H1 (cell line): Measurements from ENCODE around the gene DYNLL2. TPM values are rescaled to one million over a fixed set of nuclear protein-coding genes. Genes with fewer than 3 reads are reported as not detected.

Experiments
- CTCF ChIA-PET: fragments of 300-600 bp; sonication (Branson Sonifier 250); formaldehyde crosslinking; loops from one replicate; lab custom pipeline; 2021; ENCODE audit not compliant: partially characterized antibody; lab: Charles Lee
- POLR2A ChIA-PET: fragments of 300-600 bp; sonication (Branson Sonifier 250); formaldehyde crosslinking; loops from one replicate; lab custom pipeline; 2021; ENCODE audit warnings: inconsistent platforms; ENCODE audit not compliant: partially characterized antibody; lab: Charles Lee
- DNase-seq, 2 experiments: peaks; one replicate each; pipeline versions ENCODE4 v3.0.0 to v3.0.0-alpha.2; 2010 to 2022; ENCODE audit warnings: low spot score in 2 of 2, low read depth in 1 of 2, mixed read lengths in 1 of 2
- FAIRE-seq: peaks from 2 replicates; lab custom pipeline; 2011; peaks lifted over from hg19 to GRCh38; lab: Jason Lieb, UNC
- H2AFZ ChIP-seq: 2 replicates; pipeline ENCODE4 v1.8.1; 2012; ENCODE audit warnings: low read length, inconsistent platforms
- H2AK5ac ChIP-seq: 2 replicates; pipeline ENCODE4 v1.6.1; 2013; ENCODE audit warnings: low read depth, low read length
- H2BK120ac ChIP-seq: replicated peaks from 2 replicates; pipeline ENCODE3; 2013; ENCODE audit warnings: low read depth, low read length, inconsistent platforms
- H2BK12ac ChIP-seq: 2 replicates; pipeline ENCODE4 v1.6.1; 2013; ENCODE audit warnings: low read depth, low read length
- H2BK15ac ChIP-seq: 2 replicates; pipeline ENCODE4 v1.6.1; 2013; ENCODE audit warnings: low read length
- H2BK20ac ChIP-seq: 2 replicates; pipeline ENCODE4 v1.6.1; 2013; ENCODE audit warnings: low read length
- H2BK5ac ChIP-seq: 2 replicates; pipeline ENCODE4 v1.6.1; 2013; ENCODE audit warnings: low read depth, low read length
- H3K14ac ChIP-seq: 2 replicates; pipeline ENCODE4 v1.6.1; 2013; ENCODE audit warnings: inconsistent platforms; ENCODE audit not compliant: insufficient read length
- H3K18ac ChIP-seq: 2 replicates; pipeline ENCODE4 v1.6.1; 2013; ENCODE audit warnings: low read length; ENCODE audit errors: extremely low read depth
- H3K23ac ChIP-seq: 2 replicates; pipeline ENCODE4 v1.6.1; 2013; ENCODE audit warnings: inconsistent platforms; ENCODE audit not compliant: insufficient read length
- H3K23me2 ChIP-seq: 2 replicates; pipeline ENCODE4 v1.6.1; 2013; ENCODE audit warnings: low read depth, low read length
- H3K27ac ChIP-seq: 2 replicates; pipeline ENCODE4 v1.6.1; 2011; ENCODE audit warnings: low read depth, low read length, inconsistent platforms
- H3K27me3 ChIP-seq, 4 experiments: replicated peaks in 1 of 4; 1 replicate in 1 of 4; 2 replicates in 3 of 4; pipeline versions ENCODE4 v1.6.1 to v1.8.1; 2011 to 2013; ENCODE audit warnings: low read length in 3 of 4, mild to moderate bottlenecking in 3 of 4, inconsistent platforms in 2 of 4, mixed read lengths in 2 of 4, moderate library complexity in 1 of 4; ENCODE audit not compliant: control insufficient read depth in 3 of 4, insufficient read depth in 3 of 4; ENCODE audit errors: extremely low read depth in 1 of 4
- H3K36me3 ChIP-seq, 4 experiments: 2 replicates each; pipeline versions ENCODE4 v1.6.1 to v1.8.1; 2011 to 2013; ENCODE audit warnings: mild to moderate bottlenecking in 4 of 4, low read length in 3 of 4, moderate library complexity in 2 of 4, control low read depth in 1 of 4, inconsistent platforms in 1 of 4; ENCODE audit not compliant: insufficient read depth in 4 of 4, control insufficient read depth in 2 of 4
- H3K4ac ChIP-seq: replicated peaks from 2 replicates; pipeline ENCODE3; 2013; ENCODE audit warnings: low read length, low read depth, mixed read lengths, inconsistent platforms; ENCODE audit not compliant: insufficient read length
- H3K4me1 ChIP-seq, 4 experiments: replicated peaks in 1 of 4; 1 replicate in 1 of 4; 2 replicates in 3 of 4; pipeline versions ENCODE4 v1.6.1 to v1.8.1; 2011 to 2013; ENCODE audit warnings: low read length in 3 of 4, inconsistent platforms in 2 of 4, mixed read lengths in 1 of 4; ENCODE audit not compliant: insufficient read depth in 4 of 4, control insufficient read depth in 3 of 4
- H3K4me2 ChIP-seq, 2 experiments: 2 replicates each; pipeline versions ENCODE4 v1.6.1 to v1.8.1; 2011 to 2013; ENCODE audit warnings: low read depth in 2 of 2, low read length in 2 of 2, control low read depth in 1 of 2, inconsistent platforms in 1 of 2, mild to moderate bottlenecking in 1 of 2; ENCODE audit not compliant: insufficient read depth in 1 of 2
- H3K4me3 ChIP-seq, 4 experiments: fragments of 200-600, 300-600 bp in 1 of 4; sonication (generic), shearing (Covaris generic), sonication (Bioruptor Twin) in 1 of 4; 2 replicates each; pipeline versions ENCODE4 v1.5.1 to v1.8.1; 2011 to 2016; ENCODE audit warnings: low read length in 4 of 4, low read depth in 3 of 4, control low read depth in 2 of 4, inconsistent platforms in 2 of 4, mild to moderate bottlenecking in 2 of 4, mixed read lengths in 1 of 4, moderate library complexity in 1 of 4; ENCODE audit not compliant: insufficient read depth in 2 of 4; ENCODE audit errors: extremely low read depth in 1 of 4
- H3K56ac ChIP-seq: replicated peaks from 2 replicates; pipeline ENCODE3; 2013; ENCODE audit warnings: low read depth, mild to moderate bottlenecking, mixed read lengths, low read length, inconsistent platforms; ENCODE audit not compliant: insufficient read length
- H3K79me1 ChIP-seq: 2 replicates; pipeline ENCODE4 v1.6.1; 2013; ENCODE audit warnings: low read depth, low read length, control low read depth
- H3K79me2 ChIP-seq, 2 experiments: 2 replicates each; pipeline versions ENCODE4 v1.6.1 to v1.8.1; 2012 to 2013; ENCODE audit warnings: low read length in 2 of 2, mild to moderate bottlenecking in 2 of 2, inconsistent platforms in 1 of 2; ENCODE audit not compliant: insufficient read depth in 2 of 2, control insufficient read depth in 1 of 2
- H3K9ac ChIP-seq, 4 experiments: replicated peaks in 1 of 4; 1 replicate in 1 of 4; 2 replicates in 3 of 4; pipeline versions ENCODE4 v1.6.1 to v1.8.1; 2011 to 2013; ENCODE audit warnings: low read depth in 3 of 4, low read length in 3 of 4, control low read depth in 2 of 4, mild to moderate bottlenecking in 2 of 4, moderate library complexity in 2 of 4, inconsistent platforms in 1 of 4; ENCODE audit errors: extremely low read depth in 1 of 4
- H3K9me3 ChIP-seq, 2 experiments: 2 replicates each; pipeline versions ENCODE4 v1.6.1 to v1.8.1; 2012 to 2013; ENCODE audit warnings: mild to moderate bottlenecking in 2 of 2, moderate library complexity in 2 of 2, control low read depth in 1 of 2, inconsistent platforms in 1 of 2, low read depth in 1 of 2, low read length in 1 of 2, mixed read lengths in 1 of 2; ENCODE audit not compliant: insufficient read depth in 2 of 2
- H4K20me1 ChIP-seq, 2 experiments: replicated peaks in 1 of 2; 2 replicates each; pipeline versions ENCODE3 to v1.8.1; 2011 to 2013; ENCODE audit warnings: inconsistent platforms in 2 of 2, low read length in 2 of 2, mild to moderate bottlenecking in 1 of 2; ENCODE audit not compliant: insufficient read depth in 2 of 2, control insufficient read depth in 1 of 2
- H4K5ac ChIP-seq: 2 replicates; pipeline ENCODE4 v1.6.1; 2013; ENCODE audit warnings: low read length, low read depth, mixed read lengths, inconsistent platforms; ENCODE audit not compliant: insufficient read length
- H4K8ac ChIP-seq: 2 replicates; pipeline ENCODE4 v1.8.0; 2013; ENCODE audit warnings: mild to moderate bottlenecking, moderate library complexity, low read length, inconsistent platforms; ENCODE audit not compliant: insufficient read depth; ENCODE audit errors: extremely low read depth
- H4K91ac ChIP-seq: replicated peaks from 2 replicates; pipeline ENCODE3; 2013; ENCODE audit warnings: low read length, mixed read lengths, inconsistent platforms; ENCODE audit not compliant: insufficient read length
- BACH1 ChIP-seq: IDR thresholded peaks from 2 replicates; pipeline ENCODE4 v1.6.1; 2012; ENCODE audit warnings: low read length, improper control_type of control experiment
- CHD2 ChIP-seq: IDR thresholded peaks from 2 replicates; pipeline ENCODE4 v1.6.1; 2012; ENCODE audit warnings: low read length, improper control_type of control experiment
- FOSL1 ChIP-seq: IDR thresholded peaks from 2 replicates; pipeline ENCODE4 v1.6.1; 2011; ENCODE audit warnings: mild to moderate bottlenecking, low read depth, low read length, moderate library complexity; ENCODE audit not compliant: insufficient read depth
- GABPA ChIP-seq: IDR thresholded peaks from 2 replicates; pipeline ENCODE4 v1.6.1; 2011; ENCODE audit warnings: mild to moderate bottlenecking, low read length, moderate library complexity, borderline replicate concordance; ENCODE audit not compliant: insufficient read depth
- KDM5A ChIP-seq: fragments of 200-600 bp; IDR thresholded peaks from 2 replicates; pipeline ENCODE4 v1.7.1; 2012; ENCODE audit warnings: mild to moderate bottlenecking, low read length, inconsistent platforms, mixed read lengths
- POU5F1 ChIP-seq: IDR thresholded peaks from 2 replicates; pipeline ENCODE4 v1.6.1; 2011; ENCODE audit warnings: low read depth, mild to moderate bottlenecking, low read length, moderate library complexity
- SIN3A ChIP-seq, 2 experiments: IDR thresholded peaks in 1 of 2; conservative IDR thresholded peaks in 1 of 2; 2 replicates each; pipeline ENCODE4 v1.6.1; 2011 to 2012; ENCODE audit warnings: low read length in 2 of 2, improper control_type of control experiment in 1 of 2, low read depth in 1 of 2, mild to moderate bottlenecking in 1 of 2
- YY1 ChIP-seq: IDR thresholded peaks from 2 replicates; pipeline ENCODE4 v1.6.1; 2011; ENCODE audit warnings: low read depth, mild to moderate bottlenecking, low read length
- WGBS, 2 experiments: shearing (Covaris generic) in 1 of 2; methylation state at CpG; one replicate each; pipeline versions ENCODE4 v1.1.6 to v1.1.7; 2013 to 2015; ENCODE audit warnings: low lambda C conversion rate in 2 of 2, mixed read lengths in 2 of 2, inconsistent platforms in 1 of 2, low coverage in 1 of 2, missing lambda C conversion rate in 1 of 2; ENCODE audit not compliant: insufficient replicate concordance in 2 of 2, insufficient coverage in 1 of 2, insufficient read length in 1 of 2; ENCODE audit errors: extremely low coverage in 1 of 2, missing lambda C conversion rate in 1 of 2; 5-methylcytosine and 5-hydroxymethylcytosine counted together
- polyA plus RNA-seq, 7 experiments: library from polyadenylated mRNA; depleted of rRNA in 3 of 7; stranded (reverse) in 5 of 7; unstranded in 2 of 7; fragments of >200 nt in 5 of 7; fragments of 200-250 nt in 2 of 7; gene quantifications; 1 replicate in 5 of 7; 2 replicates in 1 of 7; 4 replicates in 1 of 7; pipeline versions ENCODE4 v1.2.1 to v1.2.3, GENCODE V29; 2011 to 2013; ENCODE audit warnings: missing spikeins in 2 of 7, mixed read lengths in 2 of 7
- total RNA-seq: library from RNA; stranded (reverse); fragmentation: NEBNext Ultra II Directional; extraction: Animal tissue kit (Norgen Biotek cat#: 25700); gene quantifications from 2 replicates; pipeline ENCODE4 v1.2.1, GENCODE V29; 2021
- TF ChIP-seq, protein P1 (sequence below), 3 experiments: IDR thresholded peaks; 1 replicate in 2 of 3; 2 replicates in 1 of 3; pipeline versions ENCODE4 v1.5.1 to v1.6.1; 2011; ENCODE audit warnings: low read length in 3 of 3, mild to moderate bottlenecking in 3 of 3, inconsistent platforms in 2 of 3, low read depth in 1 of 3, moderate library complexity in 1 of 3; ENCODE audit not compliant: insufficient read depth in 1 of 3; ENCODE audit errors: control extremely low read depth in 1 of 3
- TF ChIP-seq, protein P2 (sequence below): IDR thresholded peaks from 2 replicates; pipeline ENCODE4 v1.6.1; 2012; ENCODE audit warnings: inconsistent platforms

The DYNLL2 gene
- total and polyA plus RNA-seq, 2 of the 8 experiments (the other 6 are each of a cell fraction or from before 2014, with no cell fraction given) = 19.8 to 52.7 TPM

DNA sequence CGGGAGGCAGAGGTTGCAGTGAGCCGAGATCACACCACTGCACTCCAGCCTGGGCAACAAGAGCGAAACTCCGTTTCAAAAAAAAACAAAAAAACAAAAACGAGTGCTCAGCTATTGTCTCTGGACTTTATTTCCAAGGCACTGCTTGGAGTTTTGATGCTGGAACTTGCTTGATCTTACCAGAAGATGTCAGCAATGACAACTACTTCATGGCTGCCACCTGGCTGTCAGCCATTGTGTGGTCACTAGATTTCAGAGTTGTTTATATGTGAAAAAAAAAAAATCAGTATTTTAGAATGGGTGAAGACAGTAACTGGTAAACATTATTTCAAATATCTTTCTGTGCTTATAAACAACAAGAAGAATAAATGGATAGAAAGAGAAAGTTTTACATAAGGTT, 38.7 kb downstream of the DYNLL2 start:
- Histone ChIP-seq H3K23ac (no peak overlapping the region), H4K20me1 (peaks cover 0 to 4% of the 10 kb centered on the region in 2 experiments), H3K14ac (no peak overlapping the region), H3K23me2 (peaks cover 5% of the 10 kb centered on the region; the same call in 1 of the 2 replicates), H2BK15ac (no peak overlapping the region), H2AK5ac (no peak overlapping the region), H3K27me3 (no peaks in the 10 kb centered on the region; a peak in 1 of 7 replicates), H3K36me3 (no peaks in the 10 kb centered on the region), H2BK5ac (no peak overlapping the region), H3K4me2 (no peak overlapping the region), H2BK20ac (no peak overlapping the region), H3K9ac (no peak overlapping the region), H4K8ac (no peak overlapping the region), H3K79me2 (no peaks in the 10 kb centered on the region), H3K9me3 (no peaks in the 10 kb centered on the region; a peak in 1 of 4 replicates), H3K18ac (no peak overlapping the region), H2AFZ (no peak overlapping the region), H3K4me3 (no peak overlapping the region), H3K27ac (no peak overlapping the region), H3K56ac (no peak overlapping the region), H3K4ac (no peak overlapping the region), H4K91ac (no peak overlapping the region), H3K79me1 (no peaks in the 10 kb centered on the region), H3K4me1 (no peaks in the 10 kb centered on the region), H2BK12ac (no peak overlapping the region), H4K5ac (no peak overlapping the region), H2BK120ac (no peak overlapping the region)
- no peak for DNase-seq
- WGBS, 2 experiments = 65% methylated on average over 5 of the region's 5 CpGs; no CpG with 5 or more reads in 1 of the 2 experiments
- POLR2A ChIA-PET = no interaction called here
- FAIRE-seq = peak; percentile 55
- CTCF ChIA-PET = interaction anchor here (0.6 to 4.5 kb wide), 20 partner anchors 8 to 325 kb away, joined by 3 to 71 read pairs (median 3); partner anchors contain the start of genes EPX and OR4D2
- TF ChIP-seq POU5F1 (no peak), GABPA (no peak), YY1 (peak; percentile 92), CHD2 (no peak), SIN3A (conservative IDR thresholded peaks at IDR 0.05 in 1 of 2, IDR thresholded peaks at IDR 0.05 in 1 of 2; ENCODE audit: low read depth in 1 of 2, low read length in 2 of 2) (peak; percentile 29 to 87; a peak in 1 of 4 replicates), BACH1 (no peak), FOSL1 (no peak), KDM5A (no peak)
- TF ChIP-seq, protein P1, sequence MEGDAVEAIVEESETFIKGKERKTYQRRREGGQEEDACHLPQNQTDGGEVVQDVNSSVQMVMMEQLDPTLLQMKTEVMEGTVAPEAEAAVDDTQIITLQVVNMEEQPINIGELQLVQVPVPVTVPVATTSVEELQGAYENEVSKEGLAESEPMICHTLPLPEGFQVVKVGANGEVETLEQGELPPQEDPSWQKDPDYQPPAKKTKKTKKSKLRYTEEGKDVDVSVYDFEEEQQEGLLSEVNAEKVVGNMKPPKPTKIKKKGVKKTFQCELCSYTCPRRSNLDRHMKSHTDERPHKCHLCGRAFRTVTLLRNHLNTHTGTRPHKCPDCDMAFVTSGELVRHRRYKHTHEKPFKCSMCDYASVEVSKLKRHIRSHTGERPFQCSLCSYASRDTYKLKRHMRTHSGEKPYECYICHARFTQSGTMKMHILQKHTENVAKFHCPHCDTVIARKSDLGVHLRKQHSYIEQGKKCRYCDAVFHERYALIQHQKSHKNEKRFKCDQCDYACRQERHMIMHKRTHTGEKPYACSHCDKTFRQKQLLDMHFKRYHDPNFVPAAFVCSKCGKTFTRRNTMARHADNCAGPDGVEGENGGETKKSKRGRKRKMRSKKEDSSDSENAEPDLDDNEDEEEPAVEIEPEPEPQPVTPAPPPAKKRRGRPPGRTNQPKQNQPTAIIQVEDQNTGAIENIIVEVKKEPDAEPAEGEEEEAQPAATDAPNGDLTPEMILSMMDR (IDR thresholded peaks at IDR 0.05; ENCODE audit: control extremely low read depth in 1 of 3, insufficient read depth in 1 of 3, low read depth in 1 of 3, low read length in 3 of 3) = peak; percentile 3 to 95 (median 57)
- TF ChIP-seq, protein P2, sequence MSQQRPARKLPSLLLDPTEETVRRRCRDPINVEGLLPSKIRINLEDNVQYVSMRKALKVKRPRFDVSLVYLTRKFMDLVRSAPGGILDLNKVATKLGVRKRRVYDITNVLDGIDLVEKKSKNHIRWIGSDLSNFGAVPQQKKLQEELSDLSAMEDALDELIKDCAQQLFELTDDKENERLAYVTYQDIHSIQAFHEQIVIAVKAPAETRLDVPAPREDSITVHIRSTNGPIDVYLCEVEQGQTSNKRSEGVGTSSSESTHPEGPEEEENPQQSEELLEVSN = no peak
